K562 (cell line): Measurements from ENCODE around the gene STK25. TPM values are rescaled to one million over a fixed set of nuclear protein-coding genes. Genes with fewer than 3 reads are reported as not detected.

ENCODE experiments used
- ATAC-seq: fragments of 200-7000 bp; cut with Tn5 transposase; 3 replicates; pipeline ENCODE4 v1.9.1; 2020; ENCODE audit warnings: moderate library complexity
- BruUV-seq: library from RNA; stranded (reverse); fragments of 400-500 nt; replicated peaks from 2 replicates; lab custom pipeline; 2021; lab: Mats Ljungman, UMichigan
- CTCF ChIA-PET: fragments of 300-600 bp; formaldehyde crosslinking; extraction: SDS; loops from one replicate; lab custom pipeline; 2021; ENCODE audit warnings: low intra/inter-chr PET ratio; lab: Yijun Ruan, JAX
- POLR2A ChIA-PET: fragments of 300-600, 350-650 bp; sonication (Branson Sonifier 250); formaldehyde crosslinking; extraction: SDS; loops from one replicate; lab custom pipeline; 2021; ENCODE audit warnings: antibody characterized with exemption, inconsistent platforms; lab: Yijun Ruan, JAX
- DNase-seq, 4 experiments: peaks; one replicate each; pipeline versions ENCODE4 v3.0.0 to v3.0.0-alpha.2; 2011 to 2018; ENCODE audit warnings: low spot score in 3 of 4, mixed read lengths in 3 of 4; ENCODE audit errors: extremely low read depth in 1 of 4
- FAIRE-seq: peaks from 2 replicates; lab custom pipeline; 2011; peaks lifted over from hg19 to GRCh38; lab: Jason Lieb, UNC
- H2AFZ ChIP-seq: 2 replicates; pipeline ENCODE4 v1.6.0; 2011; ENCODE audit warnings: low read depth, low read length, control low read depth, inconsistent platforms
- H3K27ac ChIP-seq: fragments of 200-600 bp; 3 replicates; pipeline ENCODE4 v1.8.0; 2011; ENCODE audit warnings: low read depth, mild to moderate bottlenecking, control low read depth, inconsistent platforms, low read length, moderate library complexity, mixed read lengths; ENCODE audit errors: extremely low read depth
- H3K27me3 ChIP-seq, 2 experiments: fragments of 300-600 bp in 1 of 2; 2 replicates in 1 of 2; 3 replicates in 1 of 2; pipeline versions ENCODE4 v1.6.0 to v1.8.0; 2011; ENCODE audit warnings: inconsistent platforms in 2 of 2, low read length in 2 of 2, mild to moderate bottlenecking in 1 of 2, mixed read lengths in 1 of 2, moderate library complexity in 1 of 2; ENCODE audit not compliant: control insufficient read depth in 2 of 2, insufficient read depth in 2 of 2
- H3K36me3 ChIP-seq: fragments of 300-600 bp; 3 replicates; pipeline ENCODE4 v1.8.0; 2011; ENCODE audit warnings: mild to moderate bottlenecking, low read length, inconsistent platforms; ENCODE audit not compliant: control insufficient read depth, insufficient read depth
- H3K4me1 ChIP-seq, 2 experiments: fragments of 200-600 bp in 1 of 2; replicated peaks in 1 of 2; 2 replicates in 1 of 2; 3 replicates in 1 of 2; pipeline versions ENCODE4 v1.5.1 to v1.8.0; 2011; ENCODE audit warnings: inconsistent platforms in 2 of 2, low read length in 2 of 2, mild to moderate bottlenecking in 1 of 2, mixed read lengths in 1 of 2, moderate library complexity in 1 of 2; ENCODE audit not compliant: control insufficient read depth in 2 of 2, insufficient read depth in 2 of 2
- H3K4me2 ChIP-seq: 2 replicates; pipeline ENCODE4 v1.6.1; 2011; ENCODE audit warnings: low read length, control low read depth, inconsistent platforms, mixed read lengths; ENCODE audit not compliant: insufficient read depth
- H3K4me3 ChIP-seq: fragments of 200-600 bp; sonication (generic), shearing (Covaris generic); 2 replicates; pipeline ENCODE4 v1.5.1; 2016; ENCODE audit warnings: control low read depth, inconsistent platforms
- H3K79me2 ChIP-seq: fragments of 200-600 bp; 3 replicates; pipeline ENCODE4 v1.8.0; 2011; ENCODE audit warnings: low read length, inconsistent platforms; ENCODE audit not compliant: control insufficient read depth, insufficient read depth
- H3K9ac ChIP-seq, 2 experiments: 2 replicates each; pipeline versions ENCODE4 v1.6.0 to v1.6.1; 2011; ENCODE audit warnings: low read depth in 2 of 2, low read length in 2 of 2, control low read depth in 1 of 2, inconsistent platforms in 1 of 2, mild to moderate bottlenecking in 1 of 2, mixed read lengths in 1 of 2; ENCODE audit not compliant: insufficient read depth in 1 of 2
- H3K9me1 ChIP-seq: one replicate; pipeline ENCODE4 v1.6.0; 2011; ENCODE audit warnings: inconsistent platforms, mild to moderate bottlenecking, low read length, moderate library complexity; ENCODE audit not compliant: control insufficient read depth, insufficient read depth
- H3K9me3 ChIP-seq: replicated peaks from 2 replicates; pipeline ENCODE4 v1.5.1; 2011; ENCODE audit warnings: low read depth, low read length, inconsistent platforms; ENCODE audit not compliant: control insufficient read depth, insufficient read depth
- H4K20me1 ChIP-seq: replicated peaks from 2 replicates; pipeline ENCODE4 v1.6.1; 2011; ENCODE audit warnings: low read length, inconsistent platforms, mixed read lengths; ENCODE audit not compliant: control insufficient read depth, insufficient read depth
- CBX1 ChIP-seq: sonication (generic); IDR thresholded peaks from 2 replicates; pipeline ENCODE4 v1.6.1; 2016; ENCODE audit warnings: antibody characterized with exemption, low read depth, mild to moderate bottlenecking
- CHD2 ChIP-seq: IDR thresholded peaks from 2 replicates; pipeline ENCODE4 v1.6.1; 2011; ENCODE audit warnings: low read depth, low read length
- FOXA1 ChIP-seq: fragments of 450-650 bp; IDR thresholded peaks from 2 replicates; pipeline ENCODE4 v1.6.1; 2016; ENCODE audit warnings: mild to moderate bottlenecking, borderline replicate concordance
- KHSRP ChIP-seq: fragments of 450-650 bp; IDR thresholded peaks from 2 replicates; pipeline ENCODE4 v1.6.1; 2017
- MYC ChIP-seq, 2 experiments: fragments of 250-450 bp in 1 of 2; sonication (Bioruptor Pico) in 1 of 2; IDR thresholded peaks; 2 replicates each; pipeline versions ENCODE4 v1.5.1 to v1.6.1; 2012 to 2021; ENCODE audit warnings: low read depth in 2 of 2, borderline replicate concordance in 1 of 2, improper control_type of control experiment in 1 of 2, low read length in 1 of 2, mild to moderate bottlenecking in 1 of 2, moderate library complexity in 1 of 2
- NFIX ChIP-seq: fragments of 250-450 bp; sonication (Bioruptor Pico); IDR thresholded peaks from 2 replicates; pipeline ENCODE4 v1.4.0; 2020; ENCODE audit warnings: low read depth, mild to moderate bottlenecking, moderate library complexity
- PHB ChIP-seq: fragments of 250-450 bp; sonication (Bioruptor Pico); IDR thresholded peaks from 2 replicates; pipeline ENCODE4 v1.5.0; 2021
- PHTF2 ChIP-seq: fragments of 250-450 bp; sonication (Bioruptor Pico); IDR thresholded peaks from 2 replicates; pipeline ENCODE4 v1.5.0; 2021; ENCODE audit warnings: mild to moderate bottlenecking
- RBM39 ChIP-seq: fragments of 200-400 bp; formaldehyde crosslinking; optimal IDR thresholded peaks from 2 replicates; pipeline ENCODE3; 2018; ENCODE audit warnings: low read depth, low read length
- RERE ChIP-seq: sonication (generic); formaldehyde crosslinking; IDR thresholded peaks from 2 replicates; pipeline ENCODE4 v1.8.0; 2023; ENCODE audit warnings: missing genetic modification reagents, mild to moderate bottlenecking, borderline replicate concordance
- TEAD4 ChIP-seq, 2 experiments: sonication (generic) in 1 of 2; formaldehyde crosslinking in 1 of 2; IDR thresholded peaks; 2 replicates each; pipeline versions ENCODE4 v1.6.1 to v1.8.0; 2012 to 2022; ENCODE audit warnings: borderline replicate concordance in 1 of 2, inconsistent platforms in 1 of 2, low read length in 1 of 2, mild to moderate bottlenecking in 1 of 2, missing genetic modification reagents in 1 of 2
- U2AF1 ChIP-seq: fragments of 200-400 bp; formaldehyde crosslinking; optimal IDR thresholded peaks from 2 replicates; pipeline ENCODE3; 2017; ENCODE audit warnings: mild to moderate bottlenecking, low read depth, low read length, moderate library complexity
- ZFPM2 ChIP-seq: fragments of 250-450 bp; sonication (Bioruptor Pico); IDR thresholded peaks from 2 replicates; pipeline ENCODE4 v1.5.1; 2022; ENCODE audit warnings: mild to moderate bottlenecking
- ZNF696 ChIP-seq: fragments of 250-450 bp; sonication (Bioruptor Pico); conservative IDR thresholded peaks from 2 replicates; pipeline ENCODE4 v1.4.0; 2020; ENCODE audit warnings: mild to moderate bottlenecking, moderate library complexity
- WGBS: fragments of 100-300 bp; shearing (Covaris generic); methylation state at CpG from one replicate; pipeline ENCODE4 v1.1.6; 2016; ENCODE audit warnings: low coverage, mixed read lengths; ENCODE audit not compliant: insufficient coverage; ENCODE audit errors: missing lambda C conversion rate; 5-methylcytosine and 5-hydroxymethylcytosine counted together
- in situ Hi-C: fragments of 300-500 bp; cut with MboI; formaldehyde crosslinking; loops from 4 replicates; pipeline ENCODE4 v1.15.0; 2018; ENCODE audit warnings: inconsistent platforms, mixed read lengths
- intact Hi-C: fragments of 100-400 bp; cut with micrococcal nuclease; formaldehyde crosslinking; loops from 2 replicates; pipeline ENCODE4 v1.14.2; 2022
- polyA plus RNA-seq, 8 experiments: library from polyadenylated mRNA; depleted of rRNA in 4 of 8; stranded (reverse) in 5 of 8; unstranded in 3 of 8; fragments of >200 nt; fragmentation: Nextera tagmentation in 2 of 8; fragmentation: Illumina TruSeq in 1 of 8; extraction: Ambion mirVana in 2 of 8; extraction: Trizol in 1 of 8; gene quantifications; 2 replicates each; pipeline versions ENCODE4 v1.2.1 to v1.2.3, GENCODE V29; 2011 to 2014; ENCODE audit warnings: inconsistent platforms in 1 of 8, missing spikeins in 1 of 8
- total RNA-seq, 7 experiments: library from RNA; depleted of rRNA in 6 of 7; stranded (reverse); fragments of >200 nt in 6 of 7; fragmentation: Illumina TruSeq in 2 of 7; extraction: Trizol in 2 of 7; gene quantifications; 2 replicates each; pipeline versions ENCODE4 v1.2.1 to v1.2.3, GENCODE V29; 2011 to 2021; ENCODE audit warnings: low replicate concordance in 1 of 7

The STK25 gene
- total and polyA plus RNA-seq, 9 of the 15 experiments (the other 6 are each of a cell fraction or from before 2014, with no cell fraction given): 5.4 to 177 (median 116) TPM

- CTCF ChIA-PET: no interaction called here
Measured at GRCh38 chr2:241532733-241533601, 24.6 kb upstream of the STK25 start.

More at GRCh38 chr2:241532733-241533601, 24.6 kb upstream of the STK25 start:
- FAIRE-seq (no peak), DNase-seq (peak in 1 of 4 experiments; percentile 2), ATAC-seq (no peak)
- Histone ChIP-seq H3K27me3 (peaks cover 3 to 25% of the 10 kb centered on the region in 2 experiments; a peak in 4 of 5 replicates), H3K27ac (no peak overlapping the region), H2AFZ (no peak overlapping the region), H3K9me3 (no peaks in the 10 kb centered on the region), H3K36me3 (no peaks in the 10 kb centered on the region), H3K79me2 (no peaks in the 10 kb centered on the region), H4K20me1 (no peaks in the 10 kb centered on the region), H3K9me1 (no peaks in the 10 kb centered on the region), H3K9ac (no peak overlapping the region; a peak in 1 of 4 replicates), H3K4me1 (peaks cover 0 to 16% of the 10 kb centered on the region in 2 experiments; a peak in 3 of 5 replicates), H3K4me3 (no peak overlapping the region), H3K4me2 (no peak overlapping the region)
- 12% methylated on average over 20 of the region's 26 CpGs for WGBS
- intact Hi-C loops (no loop called here), in situ Hi-C loops (no loop called here)
- BruUV-seq: no TSS peak
- TF ChIP-seq CBX1: no peak
- no peak for TF ChIP-seq RERE (CRISPR knock-in tag)
- no peak for TF ChIP-seq MYC (IDR thresholded peaks at IDR 0.05; ENCODE audit: low read depth, low read length)
- no peak for TF ChIP-seq MYC (CRISPR knock-in tag; IDR thresholded peaks at IDR 0.05; ENCODE audit: borderline replicate concordance, low read depth)
- TF ChIP-seq U2AF1: no peak
- TF ChIP-seq TEAD4 (IDR thresholded peaks at IDR 0.05; ENCODE audit: low read length): no peak
- TF ChIP-seq TEAD4 (CRISPR knock-in tag; IDR thresholded peaks at IDR 0.05; ENCODE audit: borderline replicate concordance): no peak
- no peak for TF ChIP-seq KHSRP
- TF ChIP-seq RBM39: no peak
- no peak for TF ChIP-seq ZNF696 (CRISPR knock-in tag)
- TF ChIP-seq PHB (CRISPR knock-in tag): no peak
- no peak for TF ChIP-seq ZFPM2
- TF ChIP-seq FOXA1: no peak
- TF ChIP-seq NFIX (CRISPR knock-in tag): no peak
- no peak for TF ChIP-seq CHD2
- TF ChIP-seq PHTF2: no peak
- POLR2A ChIA-PET: interaction anchor here (0.8 kb wide), 1 partner anchor 18 kb away, joined by 6 read pairs; no protein-coding TSS in a partner anchor
